Measurements from ENCODE around the gene NHERF1. TPM values are rescaled to one million over a fixed set of nuclear protein-coding genes. Genes with fewer than 3 reads are reported as not detected.

The NHERF1 gene
- total and polyA plus RNA-seq, 2 of the 13 experiments (the other 11 are each of a cell fraction or from before 2014, with no cell fraction given), result 169 to 269 TPM

DNA sequence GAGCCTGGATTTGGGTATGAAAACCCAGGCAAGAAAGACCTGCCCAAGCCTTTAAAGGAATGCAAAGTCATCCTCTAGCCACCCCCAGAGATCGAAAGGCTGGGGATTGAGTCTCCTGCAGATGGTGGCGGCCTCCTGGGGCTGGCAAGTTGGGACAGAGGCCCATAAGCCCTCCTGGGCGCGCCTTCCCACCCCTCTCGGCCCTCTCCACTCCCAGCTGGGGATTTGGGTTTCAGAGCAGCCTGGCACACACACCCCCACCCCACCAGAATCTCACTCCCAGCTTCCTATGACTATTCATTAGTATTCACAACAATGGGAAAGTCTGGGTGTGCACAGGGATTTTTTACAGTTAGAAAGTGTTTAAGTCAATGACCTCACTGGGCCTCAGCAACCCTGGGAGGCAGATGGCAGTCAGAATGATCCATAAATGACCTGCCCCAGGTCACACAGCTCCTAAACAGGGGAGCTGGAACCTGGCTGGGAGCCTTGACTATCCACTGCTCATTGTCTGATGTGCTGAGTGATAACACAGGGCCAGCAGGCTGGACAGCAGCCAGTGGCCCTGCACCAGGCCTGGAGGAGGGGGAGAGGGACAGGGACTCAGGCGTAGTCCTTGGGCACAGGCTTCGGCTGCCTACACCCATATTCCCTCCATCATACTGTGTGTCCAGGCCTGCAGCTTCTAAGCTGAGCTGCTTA lies 12.1 kb downstream of the NHERF1 start (continued):
- TF ChIP-seq THRA (CRISPR knock-in tag; IDR thresholded peaks at IDR 0.05; ENCODE audit: borderline replicate concordance), result peak; percentile 42; the same call in 1 of the 2 replicates
- no peak for TF ChIP-seq NCOR1 (IDR thresholded peaks at IDR 0.05; ENCODE audit: borderline replicate concordance, low read length)
- TF ChIP-seq ZNF362 (CRISPR knock-in tag; IDR thresholded peaks at IDR 0.05; ENCODE audit: borderline replicate concordance), result 0 out of 2 replicates have a peak, but pooled peaks have one; percentile 18
- no peak for TF ChIP-seq HDAC2 (CRISPR knock-in tag; IDR thresholded peaks at IDR 0.05)
- TF ChIP-seq SAP130 (CRISPR knock-in tag; IDR thresholded peaks at IDR 0.05; ENCODE audit: low read depth), result peak; percentile 43; the same call in 1 of the 2 replicates
- TF ChIP-seq HIC2 (CRISPR knock-in tag; IDR thresholded peaks at IDR 0.05; ENCODE audit: low read depth), result 0 out of 2 replicates have a peak, but pooled peaks have one; percentile 28

GRCh38 chr17:74761419-74761818 lies 13.0 kb downstream of the NHERF1 start:
- in situ Hi-C loops (cut with HindIII; ENCODE audit: extremely low pct_ligation_motif_present, low pct_unique_long_range_greater_than_20kb), result no loop called here
- Histone ChIP-seq H3K27me3 (ENCODE audit: control insufficient read depth in 1 of 2, insufficient read depth in 2 of 2, low read length in 2 of 2) (no peaks in the 10 kb centered on the region), H3K79me2 (ENCODE audit: insufficient read depth, low read length) (peaks cover 91% of the 10 kb centered on the region), H3K36me3 (replicated peaks in 1 of 2; ENCODE audit: control insufficient read depth in 1 of 2, insufficient read depth in 2 of 2, low read length in 2 of 2) (peaks cover 26 to 44% of the 10 kb centered on the region in 2 experiments), H4K20me1 (ENCODE audit: insufficient read depth, low read length) (peaks cover 63% of the 10 kb centered on the region), H3K4me3 (replicated peaks in 1 of 3; ENCODE audit: insufficient read depth in 1 of 3, low read depth in 2 of 3, low read length in 3 of 3) (peak overlapping the region in 1 of 3 experiments; percentile 22; a peak in 2 of 6 replicates), H2AFZ (ENCODE audit: low read length) (no peak overlapping the region), H3K4me2 (ENCODE audit: low read depth, low read length) (peak overlapping the region; percentile 92; the same call in 1 of the 2 replicates), H3K9ac (ENCODE audit: insufficient read depth, low read depth, low read length) (no peak overlapping the region), H3K4me1 (ENCODE audit: insufficient read depth, low read length) (peaks cover 99% of the 10 kb centered on the region), H3K9me3 (ENCODE audit: low read length) (no peaks in the 10 kb centered on the region), H3K27ac (ENCODE audit: extremely low read length, insufficient read depth, low read length) (peak overlapping the region; percentile 64)
- intact Hi-C loops (cut with micrococcal nuclease; ENCODE audit: unreplicated experiment), result no loop called here
- POLR2A ChIA-PET, result interaction anchor here (1.6 to 29.3 kb wide), 4 partner anchors 7 to 112 kb away, joined by 7 to 1459 read pairs (median 764); partner anchors contain the start of genes FDXR, NAT9, NHERF1 and RAB37
- ATAC-seq, result no peak
- no peak for DNase-seq (ENCODE audit: low spot score)
- WGBS (ENCODE audit: low lambda C conversion rate), result 54% methylated on average over 5 of the region's 5 CpGs
- no peak for FAIRE-seq
- CTCF ChIA-PET (ENCODE audit: low intra/inter-chr PET ratio, low total read pairs), result interaction anchor here (1.5 kb wide), 1 partner anchor 16 kb away, joined by 4 read pairs; no protein-coding TSS in a partner anchor
- no TSS peak for BruUV-seq (replicated peaks)
- 0 out of 2 replicates have a peak, but pooled peaks have one; percentile 52 for TF ChIP-seq ZNF326 (CRISPR knock-in tag; IDR thresholded peaks at IDR 0.05; ENCODE audit: borderline replicate concordance)
- TF ChIP-seq REST (IDR thresholded peaks at IDR 0.05; ENCODE audit: borderline replicate concordance in 1 of 2, low read depth in 1 of 2, low read length in 2 of 2), result no peak
